ENCODE measurements around the gene GPR18. TPM values are rescaled to one million over a fixed set of nuclear protein-coding genes. Genes with fewer than 3 reads are reported as not detected.

GPR18 gene
- total and polyA plus RNA-seq, 2 of the 13 experiments (the other 11 are each of a cell fraction or from before 2014, with no cell fraction given) = not detected

- no peaks in the 10 kb centered on the region for H3K4me1 ChIP-seq (ENCODE audit: insufficient read depth, low read length)
- no peaks in the 10 kb centered on the region for H3K9me3 ChIP-seq (ENCODE audit: low read length)
- ATAC-seq (no peak), DNase-seq (ENCODE audit: low spot score) (no peak), FAIRE-seq (no peak)
- CTCF ChIA-PET (ENCODE audit: low intra/inter-chr PET ratio, low total read pairs) = no interaction called here
- H3K36me3 ChIP-seq (replicated peaks in 1 of 2; ENCODE audit: control insufficient read depth in 1 of 2, insufficient read depth in 2 of 2, low read length in 2 of 2) = peaks cover 3 to 9% of the 10 kb centered on the region in 2 experiments; a peak in 3 of 5 replicates
- H3K79me2 ChIP-seq (ENCODE audit: insufficient read depth, low read length) = no peaks in the 10 kb centered on the region
- no peak overlapping the region for H3K4me2 ChIP-seq (ENCODE audit: low read depth, low read length)
- in situ Hi-C loops (cut with HindIII; ENCODE audit: extremely low pct_ligation_motif_present, low pct_unique_long_range_greater_than_20kb) = no loop called here
- no peak overlapping the region for H3K27ac ChIP-seq (ENCODE audit: extremely low read length, insufficient read depth, low read length)
- H3K4me3 ChIP-seq (replicated peaks in 1 of 3; ENCODE audit: insufficient read depth in 1 of 3, low read depth in 2 of 3, low read length in 3 of 3) = no peak overlapping the region
- no peaks in the 10 kb centered on the region for H3K27me3 ChIP-seq (ENCODE audit: control insufficient read depth in 1 of 2, insufficient read depth in 2 of 2, low read length in 2 of 2)
- intact Hi-C loops (cut with micrococcal nuclease; ENCODE audit: unreplicated experiment) = no loop called here
- BruUV-seq (replicated peaks) = no TSS peak
- no peak overlapping the region for H3K9ac ChIP-seq (ENCODE audit: insufficient read depth, low read depth, low read length)
- H2AFZ ChIP-seq (ENCODE audit: low read length) = no peak overlapping the region
- H4K20me1 ChIP-seq (ENCODE audit: insufficient read depth, low read length) = no peaks in the 10 kb centered on the region
- TF ChIP-seq GLMP (CRISPR knock-in tag; IDR thresholded peaks at IDR 0.05; ENCODE audit: borderline replicate concordance) = no peak
- peak; percentile 4 to 15; a peak in 1 of 4 replicates for TF ChIP-seq MAFK (conservative IDR thresholded peaks at IDR 0.05 in 1 of 2, IDR thresholded peaks at IDR 0.05 in 1 of 2; ENCODE audit: low read length in 2 of 2)
- WGBS (ENCODE audit: low lambda C conversion rate) = 98% methylated on average over 2 of the region's 2 CpGs
- POLR2A ChIA-PET = no interaction called here
These were observed 39.9 kb upstream of the GPR18 start for GRCh38 chr13:99298056-99298455.

- Histone ChIP-seq H2AFZ (ENCODE audit: low read length) (no peak overlapping the region), H3K9ac (ENCODE audit: insufficient read depth, low read depth, low read length) (no peak overlapping the region), H3K27me3 (ENCODE audit: control insufficient read depth in 1 of 2, insufficient read depth in 2 of 2, low read length in 2 of 2) (no peaks in the 10 kb centered on the region), H3K4me1 (ENCODE audit: insufficient read depth, low read length) (no peaks in the 10 kb centered on the region), H4K20me1 (ENCODE audit: insufficient read depth, low read length) (no peaks in the 10 kb centered on the region), H3K9me3 (ENCODE audit: low read length) (no peaks in the 10 kb centered on the region), H3K27ac (ENCODE audit: extremely low read length, insufficient read depth, low read length) (no peak overlapping the region), H3K79me2 (ENCODE audit: insufficient read depth, low read length) (no peaks in the 10 kb centered on the region), H3K36me3 (replicated peaks in 1 of 2; ENCODE audit: control insufficient read depth in 1 of 2, insufficient read depth in 2 of 2, low read length in 2 of 2) (peaks cover 3 to 7% of the 10 kb centered on the region in 2 experiments; a peak in 3 of 5 replicates), H3K4me3 (replicated peaks in 1 of 3; ENCODE audit: insufficient read depth in 1 of 3, low read depth in 2 of 3, low read length in 3 of 3) (no peak overlapping the region), H3K4me2 (ENCODE audit: low read depth, low read length) (no peak overlapping the region)
- DNase-seq (ENCODE audit: low spot score) (no peak), FAIRE-seq (no peak), ATAC-seq (no peak)
- in situ Hi-C loops (cut with HindIII; ENCODE audit: extremely low pct_ligation_motif_present, low pct_unique_long_range_greater_than_20kb) (no loop called here), intact Hi-C loops (cut with micrococcal nuclease; ENCODE audit: unreplicated experiment) (no loop called here)
- POLR2A ChIA-PET = no interaction called here
- no TSS peak for BruUV-seq (replicated peaks)
- no peak for TF ChIP-seq HOXA5 (CRISPR knock-in tag; IDR thresholded peaks at IDR 0.05)
- TF ChIP-seq HNRNPK (IDR thresholded peaks at IDR 0.05; ENCODE audit: low read depth, low read length, poor library complexity, severe bottlenecking) = no peak
- TF ChIP-seq SOX6 (IDR thresholded peaks at IDR 0.05) = no peak
- TF ChIP-seq SOX6 (CRISPR knock-in tag; IDR thresholded peaks at IDR 0.05) = no peak
- CTCF ChIA-PET (ENCODE audit: low intra/inter-chr PET ratio, low total read pairs) = no interaction called here
These were observed 39.2 kb upstream of the GPR18 start for GRCh38 chr13:99297331-99297730.
